OCI-LY1 (cell line): Measurements from ENCODE around the gene GAGE10.
"Not testable (repeated sequence)": the region's sequence is repeated elsewhere in the genome, so short reads cannot be mapped to it uniquely, and the experiment has no call there.

Source experiments
- H2AFZ ChIP-seq: fragments of 200-600 bp; sonication (generic), shearing (Covaris generic); 2 replicates; pipeline ENCODE4 v1.6.0; 2014; ENCODE audit warnings: antibody characterized with exemption, mild to moderate bottlenecking, low read length
- H3F3A ChIP-seq: fragments of 200-600 bp; sonication (generic), shearing (Covaris generic); 2 replicates; pipeline ENCODE4 v1.6.0; 2014; ENCODE audit warnings: mild to moderate bottlenecking, antibody characterized with exemption, low read length, moderate library complexity; ENCODE audit not compliant: insufficient read depth
- H3K27ac ChIP-seq: fragments of 200-600 bp; sonication (generic); 2 replicates; pipeline ENCODE4 v1.5.1; 2014; ENCODE audit warnings: low read length, mixed run types, mild to moderate bottlenecking, low read depth; ENCODE audit not compliant: poor library complexity, severe bottlenecking
- H3K27me3 ChIP-seq: fragments of 200-600 bp; sonication (generic); 2 replicates; pipeline ENCODE4 v1.6.0; 2014; ENCODE audit warnings: antibody characterized with exemption, mild to moderate bottlenecking, low read length, moderate library complexity; ENCODE audit not compliant: insufficient read depth
- H3K36me3 ChIP-seq: fragments of 200-600 bp; sonication (generic); 2 replicates; pipeline ENCODE4 v1.6.1; 2014; ENCODE audit warnings: mild to moderate bottlenecking, antibody characterized with exemption, low read length, moderate library complexity, mixed read lengths; ENCODE audit not compliant: insufficient read depth
- H3K4me1 ChIP-seq: fragments of 200-600 bp; sonication (generic); 2 replicates; pipeline ENCODE4 v1.5.1; 2014; ENCODE audit warnings: mild to moderate bottlenecking, low read length, moderate library complexity; ENCODE audit not compliant: insufficient read depth, severe bottlenecking
- H3K4me2 ChIP-seq: fragments of 200-600 bp; sonication (generic), shearing (Covaris generic); 2 replicates; pipeline ENCODE4 v1.6.1; 2014; ENCODE audit warnings: low read length
- H3K4me3 ChIP-seq: fragments of 200-600 bp; sonication (generic); 2 replicates; pipeline ENCODE4 v1.5.1; 2014; ENCODE audit warnings: low read length, low read depth, mild to moderate bottlenecking, mixed read lengths; ENCODE audit not compliant: poor library complexity, severe bottlenecking
- H3K79me2 ChIP-seq: fragments of 200-600 bp; shearing (Covaris generic); 2 replicates; pipeline ENCODE4 v1.6.1; 2016; ENCODE audit warnings: mixed run types, low read length, mixed read lengths; ENCODE audit not compliant: insufficient read depth
- H3K9ac ChIP-seq: fragments of 200-600 bp; sonication (generic), shearing (Covaris generic); 2 replicates; pipeline ENCODE4 v1.6.1; 2014; ENCODE audit warnings: mild to moderate bottlenecking, low read length, mixed read lengths
- H3K9me2 ChIP-seq: fragments of 200-600 bp; sonication (generic), shearing (Covaris generic); 2 replicates; pipeline ENCODE4 v1.6.1; 2014; ENCODE audit warnings: low read depth, mild to moderate bottlenecking, low read length, mixed read lengths
- H3K9me3 ChIP-seq: fragments of 200-600 bp; shearing (Covaris generic); 2 replicates; pipeline ENCODE4 v1.6.1; 2014; ENCODE audit warnings: low read length, mixed read lengths
- H4K20me1 ChIP-seq: fragments of 200-600 bp; sonication (generic), shearing (Covaris generic); 2 replicates; pipeline ENCODE4 v1.6.0; 2016; ENCODE audit warnings: mild to moderate bottlenecking, low read length; ENCODE audit not compliant: insufficient read depth

Gene GAGE10

DNA sequence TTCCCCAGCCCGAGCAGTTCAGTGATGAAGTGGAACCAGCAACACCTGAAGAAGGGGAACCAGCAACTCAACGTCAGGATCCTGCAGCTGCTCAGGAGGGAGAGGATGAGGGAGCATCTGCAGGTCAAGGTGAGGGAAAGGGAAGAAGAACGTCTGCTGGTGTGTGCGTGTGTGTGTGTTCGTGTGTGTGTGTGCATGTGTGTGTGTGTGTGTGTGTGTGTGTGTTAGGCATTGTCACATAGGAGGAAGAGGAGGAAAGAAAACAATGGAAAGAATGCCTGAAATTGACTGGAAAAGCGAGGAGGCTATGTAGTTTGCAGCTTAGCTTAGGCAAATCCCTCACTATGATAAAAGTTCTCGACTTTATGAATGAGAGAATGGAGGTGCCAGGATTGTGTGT, 20.3 kb downstream of the GAGE10 start:
- not testable (repeated sequence) for H2AFZ ChIP-seq, H3K9me2 ChIP-seq, H3K9ac ChIP-seq, H3K79me2 ChIP-seq, H3K4me3 ChIP-seq, H3K36me3 ChIP-seq, H3K27me3 ChIP-seq, H3K9me3 ChIP-seq, H3K27ac ChIP-seq, H3K4me2 ChIP-seq, H3K4me1 ChIP-seq, H4K20me1 ChIP-seq, H3F3A ChIP-seq

GRCh38 chrX:49330421-49330820, 27.0 kb downstream of the GAGE10 start:
- H3F3A ChIP-seq, H3K27ac ChIP-seq, H3K4me2 ChIP-seq, H3K9me2 ChIP-seq, H3K9me3 ChIP-seq, H3K4me3 ChIP-seq, H3K9ac ChIP-seq, H3K36me3 ChIP-seq, H3K79me2 ChIP-seq, H4K20me1 ChIP-seq, H3K4me1 ChIP-seq, H2AFZ ChIP-seq, H3K27me3 ChIP-seq: not testable (repeated sequence)

DNA sequence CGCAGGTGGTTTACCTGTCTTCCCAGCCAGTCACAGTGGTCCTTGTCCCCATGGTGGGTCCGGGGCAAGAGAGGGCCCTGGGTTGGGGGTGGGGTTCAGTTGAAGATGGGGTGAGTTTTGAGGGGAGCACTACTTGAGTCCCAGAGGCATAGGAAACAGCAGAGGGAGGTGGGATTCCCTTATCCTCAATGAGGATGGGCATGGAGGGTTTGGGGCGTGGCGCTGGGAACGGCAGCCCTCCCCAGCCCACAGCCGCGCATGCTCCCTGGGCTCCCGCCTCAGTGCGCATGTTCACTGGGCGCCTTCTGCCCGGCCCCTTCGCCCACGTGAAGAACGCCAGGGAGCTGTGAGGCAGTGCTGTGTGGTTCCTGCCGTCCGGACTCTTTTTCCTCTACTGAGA, 27.8 kb downstream of the GAGE10 start, which contains the start of gene GAGE13:
GAGE13 (plus strand) TSS at position 301 of the 400 bp plus-strand sequence. CDS start 1,156 bp downstream, outside the sequence.
- not testable (repeated sequence) for H3F3A ChIP-seq, H3K9me3 ChIP-seq, H2AFZ ChIP-seq, H3K27ac ChIP-seq, H3K4me3 ChIP-seq, H3K27me3 ChIP-seq, H3K36me3 ChIP-seq, H4K20me1 ChIP-seq, H3K4me1 ChIP-seq, H3K9me2 ChIP-seq, H3K79me2 ChIP-seq, H3K4me2 ChIP-seq, H3K9ac ChIP-seq

- not testable (repeated sequence) for H3K79me2 ChIP-seq, H3K9ac ChIP-seq, H4K20me1 ChIP-seq, H3K9me2 ChIP-seq, H3K27me3 ChIP-seq, H3F3A ChIP-seq, H3K9me3 ChIP-seq, H2AFZ ChIP-seq, H3K4me1 ChIP-seq, H3K4me2 ChIP-seq, H3K4me3 ChIP-seq, H3K36me3 ChIP-seq, H3K27ac ChIP-seq
Measured at GRCh38 chrX:49331841-49332240, 28.4 kb downstream of the GAGE10 start.

DNA sequence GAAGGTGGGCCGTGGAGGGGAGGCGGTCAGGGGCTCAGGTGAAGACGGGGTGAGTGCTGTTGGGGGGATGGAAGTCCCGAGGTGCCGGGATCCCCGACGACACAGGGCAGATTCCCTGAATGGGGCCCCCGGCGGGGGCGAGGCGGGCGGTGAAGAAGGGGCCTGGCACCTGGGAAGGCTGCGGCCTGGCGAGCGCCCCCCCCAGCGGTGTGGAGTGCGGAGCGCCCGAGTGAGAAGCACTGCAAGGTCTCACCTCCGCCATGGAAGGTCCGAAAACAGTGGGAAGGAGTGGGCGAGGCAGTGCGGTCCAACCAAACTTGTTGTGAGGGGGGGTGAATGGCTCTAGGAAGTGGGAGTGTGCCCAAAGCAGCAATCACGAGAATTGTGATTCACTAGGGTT, 38.0 kb downstream of the GAGE10 start:
- H3K9me3 ChIP-seq, H3K27ac ChIP-seq, H3K4me2 ChIP-seq, H3F3A ChIP-seq, H3K9me2 ChIP-seq, H3K9ac ChIP-seq, H3K27me3 ChIP-seq, H4K20me1 ChIP-seq, H2AFZ ChIP-seq, H3K4me3 ChIP-seq, H3K79me2 ChIP-seq, H3K4me1 ChIP-seq, H3K36me3 ChIP-seq: not testable (repeated sequence)

- H3K27ac ChIP-seq, H3K9me2 ChIP-seq, H4K20me1 ChIP-seq, H3K27me3 ChIP-seq, H3K9me3 ChIP-seq, H3K4me2 ChIP-seq, H3F3A ChIP-seq, H2AFZ ChIP-seq, H3K4me1 ChIP-seq, H3K9ac ChIP-seq, H3K79me2 ChIP-seq, H3K36me3 ChIP-seq, H3K4me3 ChIP-seq: not testable (repeated sequence)
Measured at GRCh38 chrX:49344496-49345175, 41.2 kb downstream of the GAGE10 start.

GRCh38 chrX:49345402-49345801, 42.0 kb downstream of the GAGE10 start:
- H3K36me3 ChIP-seq, H3K27me3 ChIP-seq, H3K4me3 ChIP-seq, H4K20me1 ChIP-seq, H3K79me2 ChIP-seq, H2AFZ ChIP-seq, H3F3A ChIP-seq, H3K4me2 ChIP-seq, H3K9me3 ChIP-seq, H3K9me2 ChIP-seq, H3K9ac ChIP-seq, H3K4me1 ChIP-seq, H3K27ac ChIP-seq: not testable (repeated sequence)

DNA sequence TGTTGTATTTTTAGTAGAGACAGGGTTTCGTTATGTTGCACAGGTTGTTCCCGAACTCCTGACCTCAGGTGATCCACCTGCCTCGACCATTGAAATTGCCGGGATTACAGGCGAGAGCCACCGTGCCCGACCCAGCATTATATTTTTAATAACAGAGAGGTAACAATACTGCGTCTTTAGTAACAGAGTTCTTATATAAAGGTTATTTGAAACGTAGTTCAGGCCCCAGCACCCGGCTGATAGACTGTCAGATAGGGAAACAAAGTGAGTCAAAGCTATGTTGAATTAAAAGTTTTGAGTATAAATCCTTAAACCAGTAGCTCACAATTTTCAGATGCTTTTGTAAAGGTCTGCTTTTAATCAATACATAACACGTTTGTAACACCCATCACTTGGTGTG, 42.7 kb downstream of the GAGE10 start:
- not testable (repeated sequence) for H3K9me2 ChIP-seq, H3K9ac ChIP-seq, H2AFZ ChIP-seq, H3K4me1 ChIP-seq, H3K4me3 ChIP-seq, H3K4me2 ChIP-seq, H3K27me3 ChIP-seq, H3K79me2 ChIP-seq, H4K20me1 ChIP-seq, H3K9me3 ChIP-seq, H3K27ac ChIP-seq, H3F3A ChIP-seq, H3K36me3 ChIP-seq
